B cell (primary cell): Measurements from ENCODE around the gene RTN4RL1. TPM values are rescaled to one million over a fixed set of nuclear protein-coding genes. Genes with fewer than 3 reads are reported as not detected.

Source experiments
- ATAC-seq: fragments of 200-7000 bp; cut with Tn5 transposase; one replicate; pipeline ENCODE4 v1.10.0; 2021; ENCODE audit warnings: low read depth, mild to moderate bottlenecking, moderate number of reproducible peaks, moderate library complexity
- CTCF ChIA-PET: fragments of 350-600 bp; sonication (Branson Sonifier 250); formaldehyde crosslinking; loops from one replicate; lab custom pipeline; 2021; ENCODE audit warnings: antibody characterized with exemption, inconsistent platforms; lab: Charles Lee
- POLR2A ChIA-PET: fragments of 350-600 bp; sonication (Branson Sonifier 250); formaldehyde crosslinking; loops from one replicate; lab custom pipeline; 2021; ENCODE audit warnings: antibody characterized with exemption; lab: Charles Lee
- DNase-seq: peaks from one replicate; pipeline ENCODE4 v3.0.0; 2013
- H2AFZ ChIP-seq: 2 replicates; pipeline ENCODE4 v1.6.1; 2012; ENCODE audit warnings: mild to moderate bottlenecking, low read depth, low read length; ENCODE audit not compliant: insufficient read depth, poor library complexity, severe bottlenecking
- H3K27ac ChIP-seq, 2 donors: 1 replicate in 1 of 2; 2 replicates in 1 of 2; pipeline ENCODE4 v1.5.1; 2012 to 2013; ENCODE audit warnings: low read length in 2 of 2, mild to moderate bottlenecking in 2 of 2, moderate library complexity in 1 of 2
- H3K27me3 ChIP-seq, 4 experiments: fragments of 200-600 bp in 1 of 4; sonication (generic) in 1 of 4; replicated peaks in 1 of 4; 1 replicate in 2 of 4; 2 replicates in 2 of 4; pipeline versions ENCODE4 v1.6.1 to v1.7.0; 2013 to 2016; ENCODE audit warnings: low read length in 3 of 4, mild to moderate bottlenecking in 2 of 4, mixed read lengths in 1 of 4, moderate library complexity in 1 of 4; ENCODE audit not compliant: insufficient read depth in 4 of 4, control insufficient read depth in 3 of 4; ENCODE audit errors: control extremely low read depth in 1 of 4
- H3K36me3 ChIP-seq, 2 experiments: replicated peaks in 1 of 2; 1 replicate in 1 of 2; 2 replicates in 1 of 2; pipeline versions ENCODE4 v1.6.1 to v1.7.1; 2013; ENCODE audit warnings: low read length in 1 of 2; ENCODE audit not compliant: insufficient read depth in 2 of 2, control insufficient read depth in 1 of 2; ENCODE audit errors: control extremely low read depth in 1 of 2, extremely low read depth in 1 of 2
- H3K4me1 ChIP-seq, 2 donors: fragments of 200-600 bp in 1 of 2; sonication (generic) in 1 of 2; 1 replicate in 1 of 2; 2 replicates in 1 of 2; pipeline versions ENCODE4 v1.5.1 to v1.6.1; 2013 to 2017; ENCODE audit warnings: low read length in 2 of 2; ENCODE audit not compliant: control insufficient read depth in 2 of 2, insufficient read depth in 2 of 2
- H3K4me2 ChIP-seq: replicated peaks from 2 replicates; pipeline ENCODE3; 2012; ENCODE audit warnings: mild to moderate bottlenecking, low read depth, low read length; ENCODE audit not compliant: poor library complexity, severe bottlenecking
- H3K4me3 ChIP-seq, 5 experiments: fragments of 200-600 bp in 1 of 5; sonication (generic) in 1 of 5; 1 replicate in 3 of 5; 2 replicates in 2 of 5; pipeline versions ENCODE4 v1.5.1 to v1.7.0; 2011 to 2016; ENCODE audit warnings: low read length in 4 of 5, mild to moderate bottlenecking in 4 of 5, low read depth in 2 of 5, control low read depth in 1 of 5, moderate library complexity in 1 of 5; ENCODE audit not compliant: insufficient read depth in 1 of 5; ENCODE audit errors: control extremely low read depth in 1 of 5, extremely low read depth in 1 of 5
- H3K79me2 ChIP-seq: fragments of 200-600 bp; sonication (generic); one replicate; pipeline ENCODE4 v1.6.0; 2016; ENCODE audit warnings: low read length; ENCODE audit not compliant: control insufficient read depth, insufficient read depth
- H3K9ac ChIP-seq: fragments of 200-600 bp; sonication (generic); 2 replicates; pipeline ENCODE4 v1.6.1; 2017; ENCODE audit warnings: mild to moderate bottlenecking, low read length, moderate library complexity
- H3K9me3 ChIP-seq, 3 donors: one replicate each; pipeline versions ENCODE4 v1.6.1 to v1.7.1; 2013; ENCODE audit warnings: low read length in 2 of 3; ENCODE audit not compliant: control insufficient read depth in 2 of 3, insufficient read depth in 1 of 3; ENCODE audit errors: control extremely low read depth in 1 of 3
- H4K20me1 ChIP-seq: 2 replicates; pipeline ENCODE4 v1.6.0; 2012; ENCODE audit warnings: mild to moderate bottlenecking, low read length; ENCODE audit not compliant: insufficient read depth, control insufficient read depth, poor library complexity, severe bottlenecking
- H3K27ac Mint-ChIP-seq: one replicate; pipeline ENCODE4 v1.8.0; 2021; ENCODE audit warnings: mixed read lengths
- H3K27me3 Mint-ChIP-seq: one replicate; pipeline ENCODE4 v1.8.0; 2021; ENCODE audit warnings: mixed read lengths
- H3K4me1 Mint-ChIP-seq: one replicate; pipeline ENCODE4 v1.8.0; 2021; ENCODE audit warnings: mixed read lengths
- H3K4me3 Mint-ChIP-seq: one replicate; pipeline ENCODE4 v1.8.0; 2021; ENCODE audit warnings: mixed read lengths
- H3K9me3 Mint-ChIP-seq: one replicate; pipeline ENCODE4 v1.8.0; 2022; ENCODE audit warnings: mixed read lengths; ENCODE audit not compliant: insufficient read depth
- EZH2 ChIP-seq: IDR thresholded peaks from 2 replicates; pipeline ENCODE4 v1.6.1; 2012; ENCODE audit warnings: borderline replicate concordance, low read depth, mild to moderate bottlenecking, moderate library complexity, low read length; ENCODE audit not compliant: insufficient read depth, poor library complexity, severe bottlenecking
- WGBS: methylation state at CpG from one replicate; pipeline ENCODE4 v1.1.5; 2013; ENCODE audit warnings: missing lambda C conversion rate; ENCODE audit not compliant: insufficient coverage; 5-methylcytosine and 5-hydroxymethylcytosine counted together
- intact Hi-C: fragments of 100-400 bp; cut with micrococcal nuclease; formaldehyde crosslinking; loops from one replicate; pipeline ENCODE4 v1.10.0; 2022
- polyA plus RNA-seq: library from polyadenylated mRNA; depleted of rRNA; stranded (reverse); fragments of >200 nt; gene quantifications from 2 replicates; pipeline ENCODE4 v1.2.3, GENCODE V29; 2012
- total RNA-seq, 2 donors: library from RNA; stranded (reverse); fragments of 120-200 nt in 1 of 2; gene quantifications; 1 replicate in 1 of 2; 2 replicates in 1 of 2; pipeline versions ENCODE4 v1.2.3 to v1.2.4, GENCODE V29; 2013 to 2022
- TF ChIP-seq, protein P1 (sequence below): fragments of 200-600 bp; IDR thresholded peaks from one replicate; pipeline ENCODE4 v1.8.0; 2022; ENCODE audit warnings: antibody characterized with exemption, mild to moderate bottlenecking

Gene RTN4RL1
- total and polyA plus RNA-seq, 2 donors (not counting 1 experiment from before 2014, with no cell fraction given), result 0.03 to 0.07 TPM

DNA sequence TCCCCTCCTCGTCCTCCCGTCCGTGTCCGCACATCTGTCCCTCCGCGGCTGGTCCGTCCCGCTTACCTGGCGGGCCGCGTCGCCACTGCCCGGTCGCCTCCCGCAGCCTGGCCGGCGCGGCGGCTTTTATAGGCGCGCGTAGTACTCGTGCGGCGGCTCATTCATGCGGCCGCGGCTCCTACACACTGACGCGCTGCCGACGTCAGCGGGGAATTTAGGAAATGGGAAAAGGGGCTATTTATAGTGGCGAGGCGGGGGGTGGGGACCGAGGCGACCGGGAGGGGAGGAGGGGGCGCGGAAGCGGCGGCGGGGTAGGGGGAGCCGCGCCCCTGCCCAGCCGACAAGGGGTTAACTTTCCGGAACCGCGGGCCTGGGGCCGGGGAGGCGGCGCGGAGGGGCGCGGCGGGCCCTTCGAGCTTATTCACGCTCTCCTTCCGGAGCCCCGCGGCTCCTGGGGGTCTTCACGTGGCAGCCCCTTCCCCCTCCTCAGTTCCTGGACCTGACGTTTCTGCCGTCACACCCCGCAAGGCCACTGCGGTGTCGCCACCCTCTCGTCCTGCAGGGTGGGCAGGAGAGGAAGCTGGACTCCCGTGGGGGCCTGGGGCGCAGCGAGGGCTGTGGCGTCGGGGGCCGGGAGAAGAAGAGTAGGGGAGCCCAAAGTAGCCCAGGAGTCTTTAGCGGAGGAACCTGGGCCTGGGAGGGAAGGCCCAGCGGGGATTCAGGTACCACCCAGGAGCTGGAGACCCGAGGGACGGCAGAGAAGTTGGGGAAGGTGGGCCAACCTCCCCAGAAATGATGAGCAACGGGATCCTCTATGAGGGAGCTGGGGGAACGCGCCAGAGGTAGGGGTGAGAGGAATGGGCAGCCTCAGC is 26.2 kb upstream of the RTN4RL1 start:
- H3K27ac ChIP-seq, result no peak overlapping the region
- no peaks in the 10 kb centered on the region for H3K79me2 ChIP-seq
- ChIA-PET POLR2A (no interaction called here), CTCF (interaction anchor here (0.9 to 2.7 kb wide), 3 partner anchors 193 to 302 kb away, joined by 3 to 28 read pairs (median 3); no protein-coding TSS in a partner anchor)
- ATAC-seq (no peak), DNase-seq (peak; percentile 53)
- H3K4me3 Mint-ChIP-seq, result peak overlapping the region; percentile 62
- peak overlapping the region; percentile 26 for H3K27ac Mint-ChIP-seq
- peaks cover 0 to 64% (median 18%) of the 10 kb centered on the region in 4 experiments for H3K27me3 ChIP-seq
- H3K36me3 ChIP-seq, result no peaks in the 10 kb centered on the region
- peaks cover 0 to 13% (median 0%) of the 10 kb centered on the region in 3 donors for H3K9me3 ChIP-seq
- peaks cover 33% of the 10 kb centered on the region for H3K4me1 Mint-ChIP-seq
- WGBS, result 4% methylated on average over 75 of the region's 81 CpGs
- H3K27me3 Mint-ChIP-seq, result peaks cover 11% of the 10 kb centered on the region
- intact Hi-C loops, result loop anchor here (5.0 to 10.0 kb wide), 2 partner anchors 146 to 286 kb away; partner anchors contain the start of genes SGSM2 and TSR1
- peaks cover 45 to 62% of the 10 kb centered on the region in 2 donors for H3K4me1 ChIP-seq
- no peak for TF ChIP-seq EZH2
- TF ChIP-seq, protein P1, sequence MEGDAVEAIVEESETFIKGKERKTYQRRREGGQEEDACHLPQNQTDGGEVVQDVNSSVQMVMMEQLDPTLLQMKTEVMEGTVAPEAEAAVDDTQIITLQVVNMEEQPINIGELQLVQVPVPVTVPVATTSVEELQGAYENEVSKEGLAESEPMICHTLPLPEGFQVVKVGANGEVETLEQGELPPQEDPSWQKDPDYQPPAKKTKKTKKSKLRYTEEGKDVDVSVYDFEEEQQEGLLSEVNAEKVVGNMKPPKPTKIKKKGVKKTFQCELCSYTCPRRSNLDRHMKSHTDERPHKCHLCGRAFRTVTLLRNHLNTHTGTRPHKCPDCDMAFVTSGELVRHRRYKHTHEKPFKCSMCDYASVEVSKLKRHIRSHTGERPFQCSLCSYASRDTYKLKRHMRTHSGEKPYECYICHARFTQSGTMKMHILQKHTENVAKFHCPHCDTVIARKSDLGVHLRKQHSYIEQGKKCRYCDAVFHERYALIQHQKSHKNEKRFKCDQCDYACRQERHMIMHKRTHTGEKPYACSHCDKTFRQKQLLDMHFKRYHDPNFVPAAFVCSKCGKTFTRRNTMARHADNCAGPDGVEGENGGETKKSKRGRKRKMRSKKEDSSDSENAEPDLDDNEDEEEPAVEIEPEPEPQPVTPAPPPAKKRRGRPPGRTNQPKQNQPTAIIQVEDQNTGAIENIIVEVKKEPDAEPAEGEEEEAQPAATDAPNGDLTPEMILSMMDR, result no peak
- H3K4me2 ChIP-seq, result peak overlapping the region; percentile 84
- H2AFZ ChIP-seq, result no peak overlapping the region
- peaks cover 26% of the 10 kb centered on the region for H4K20me1 ChIP-seq
- H3K4me3 ChIP-seq, result peak overlapping the region in 1 of 5 experiments; percentile 49
- H3K9ac ChIP-seq, result no peak overlapping the region
- no peaks in the 10 kb centered on the region for H3K9me3 Mint-ChIP-seq
